T-cell (primary cell): ENCODE measurements around the gene LDLRAD2. TPM values are rescaled to one million over a fixed set of nuclear protein-coding genes. Genes with fewer than 3 reads are reported as not detected.
A peak's percentile ranks its signal among the peaks of the same experiment; 100 is the strongest.

Experiments
- ATAC-seq, 4 experiments: fragments of 200-7000 bp in 3 of 4; fragments of 150-1000 bp in 1 of 4; cut with Tn5 transposase; replicated peaks in 1 of 4; 1 replicate in 3 of 4; 2 replicates in 1 of 4; pipeline ENCODE4 v1.10.0; 2021; ENCODE audit warnings: moderate library complexity in 3 of 4, mild to moderate bottlenecking in 2 of 4, moderate number of reproducible peaks in 1 of 4
- CTCF ChIA-PET, 2 donors: fragments of 300-600 bp; sonication (Branson Sonifier 250); formaldehyde crosslinking; loops; one replicate each; lab custom pipeline; 2022; ENCODE audit warnings: antibody characterized with exemption in 2 of 2; lab: Charles Lee
- POLR2A ChIA-PET, 2 donors: fragments of 300-600 bp; sonication (Branson Sonifier 250); formaldehyde crosslinking; loops; one replicate each; lab custom pipeline; 2022; ENCODE audit warnings: antibody characterized with exemption in 2 of 2; lab: Charles Lee
- DNase-seq, 35 experiments: peaks; one replicate each; pipeline versions ENCODE4 v3.0.0 to v3.0.0-alpha.2; 2013 to 2023
- H3K27ac ChIP-seq: one replicate; pipeline ENCODE4 v1.5.1; 2013; ENCODE audit warnings: low read length
- H3K27me3 ChIP-seq, 2 experiments: replicated peaks in 1 of 2; 1 replicate in 1 of 2; 2 replicates in 1 of 2; pipeline versions ENCODE4 v1.6.1 to v1.7.0; 2013; ENCODE audit warnings: low read length in 1 of 2, mixed read lengths in 1 of 2; ENCODE audit not compliant: control insufficient read depth in 2 of 2, insufficient read depth in 2 of 2; ENCODE audit errors: extremely low read depth in 1 of 2
- H3K36me3 ChIP-seq, 2 donors: 1 replicate in 1 of 2; 2 replicates in 1 of 2; pipeline versions ENCODE4 v1.6.1 to v1.7.0; 2013; ENCODE audit warnings: low read length in 1 of 2; ENCODE audit not compliant: control insufficient read depth in 2 of 2, insufficient read depth in 1 of 2; ENCODE audit errors: extremely low read depth in 1 of 2
- H3K4me1 ChIP-seq, 2 experiments: 1 replicate in 1 of 2; 2 replicates in 1 of 2; pipeline versions ENCODE4 v1.6.1 to v1.7.0; 2013; ENCODE audit warnings: low read length in 2 of 2, mixed read lengths in 1 of 2; ENCODE audit not compliant: insufficient read depth in 2 of 2, control insufficient read depth in 1 of 2; ENCODE audit errors: extremely low read depth in 1 of 2
- H3K4me3 ChIP-seq, 2 donors: 1 replicate in 1 of 2; 2 replicates in 1 of 2; pipeline versions ENCODE4 v1.5.1 to v1.7.0; 2013; ENCODE audit warnings: mild to moderate bottlenecking in 2 of 2, low read length in 1 of 2, moderate library complexity in 1 of 2; ENCODE audit not compliant: control insufficient read depth in 1 of 2; ENCODE audit errors: extremely low read depth in 1 of 2
- H3K9me3 ChIP-seq: 2 replicates; pipeline ENCODE4 v1.7.0; 2013
- H3K27ac Mint-ChIP-seq, 2 donors: one replicate each; pipeline ENCODE4 v1.8.0; 2020 to 2021; ENCODE audit warnings: mild to moderate bottlenecking in 2 of 2, mixed read lengths in 2 of 2
- H3K27me3 Mint-ChIP-seq, 2 donors: one replicate each; pipeline ENCODE4 v1.8.0; 2021 to 2022; ENCODE audit warnings: mixed read lengths in 2 of 2
- H3K36me3 Mint-ChIP-seq: one replicate; pipeline ENCODE4 v1.8.0; 2021; ENCODE audit warnings: mixed read lengths
- H3K4me1 Mint-ChIP-seq, 3 donors: one replicate each; pipeline ENCODE4 v1.8.0; 2020 to 2022; ENCODE audit warnings: mixed read lengths in 3 of 3, mild to moderate bottlenecking in 1 of 3
- H3K4me3 Mint-ChIP-seq, 3 donors: one replicate each; pipeline ENCODE4 v1.8.0; 2020 to 2022; ENCODE audit warnings: mild to moderate bottlenecking in 3 of 3, mixed read lengths in 3 of 3, moderate library complexity in 3 of 3
- H3K9me3 Mint-ChIP-seq, 3 donors: one replicate each; pipeline ENCODE4 v1.8.0; 2020 to 2022; ENCODE audit warnings: mixed read lengths in 3 of 3
- WGBS: methylation state at CpG from one replicate; pipeline ENCODE4 v1.1.5; 2013; ENCODE audit warnings: missing lambda C conversion rate; ENCODE audit not compliant: insufficient coverage; 5-methylcytosine and 5-hydroxymethylcytosine counted together
- total RNA-seq, 35 experiments: library from RNA in 6 of 35; stranded (reverse) in 6 of 35; fragments of 120-200 nt in 1 of 35; gene quantifications; one replicate each; pipeline versions ENCODE4 v1.2.1 to v1.2.4 and lab custom pipeline; 2013 to 2026

LDLRAD2 gene
- total RNA-seq, 5 donors from 2014 or later (not counting 1 experiment from before 2014, with no cell fraction given): 0.07 to 0.13 TPM; not detected in 3

GRCh38 chr1:21818656-21819055, 6.6 kb downstream of the LDLRAD2 start:
- H3K27me3 Mint-ChIP-seq: peaks cover 0 to 9% of the 10 kb centered on the region in 2 donors
- H3K27me3 ChIP-seq: peaks cover 0 to 27% of the 10 kb centered on the region in 2 experiments
- no peaks in the 10 kb centered on the region for H3K9me3 Mint-ChIP-seq
- peak in 3 of 4 experiments; percentile 43 to 63 (median 43) for ATAC-seq
- no peaks in the 10 kb centered on the region for H3K36me3 Mint-ChIP-seq
- ChIA-PET POLR2A (interaction anchor here in 1 of 2 donors (0.7 kb wide), 1 partner anchor 240 kb away, joined by 3 read pairs; no protein-coding TSS in a partner anchor), CTCF (no interaction called here)
- H3K4me3 Mint-ChIP-seq: no peak overlapping the region
- H3K4me1 Mint-ChIP-seq: peaks cover 6 to 12% (median 6%) of the 10 kb centered on the region in 3 donors
- H3K36me3 ChIP-seq: no peaks in the 10 kb centered on the region
- H3K4me1 ChIP-seq: peaks cover 0 to 10% of the 10 kb centered on the region in 2 experiments
- DNase-seq: peak in 19 of 35 experiments; percentile 4 to 43 (median 15)
- no peak overlapping the region for H3K4me3 ChIP-seq
- 80% methylated on average over 1 of the region's 10 CpGs for WGBS
- H3K9me3 ChIP-seq: no peaks in the 10 kb centered on the region
- no peak overlapping the region for H3K27ac ChIP-seq
- H3K27ac Mint-ChIP-seq: no peak overlapping the region

DNA sequence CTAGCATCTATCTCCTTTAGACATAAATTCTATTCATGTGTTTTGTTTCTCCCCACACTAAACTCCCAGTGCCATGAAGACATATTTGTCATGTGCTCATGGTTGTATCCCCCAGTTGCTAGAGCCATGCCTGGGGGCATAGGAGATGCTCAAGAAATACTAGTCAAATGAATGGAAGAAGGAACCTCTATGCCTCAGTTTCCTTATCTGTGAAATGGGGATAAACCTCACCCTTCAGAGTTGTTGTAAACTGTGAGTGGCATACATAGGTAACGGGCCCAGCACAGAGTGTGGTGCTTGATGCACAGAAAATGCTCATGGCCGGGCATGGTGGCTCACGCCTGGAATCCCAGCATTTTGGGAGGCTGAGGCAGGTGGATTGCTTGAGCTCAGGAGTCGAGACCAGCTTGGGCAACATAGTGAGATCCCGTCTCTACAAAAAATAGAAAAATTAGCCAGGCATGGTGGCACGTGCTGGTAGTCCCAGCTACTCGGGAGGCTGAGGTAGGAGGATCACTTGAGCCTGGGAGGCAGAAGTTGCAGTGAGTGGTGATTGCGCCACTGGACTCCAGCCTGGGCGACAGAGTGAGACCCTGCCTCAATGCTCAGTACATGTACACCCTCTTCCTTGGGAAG, 8.7 kb downstream of the LDLRAD2 start:
- peaks cover 0 to 5% of the 10 kb centered on the region in 2 donors for H3K27me3 Mint-ChIP-seq
- 98% methylated on average over 6 of the region's 9 CpGs for WGBS
- H3K27ac ChIP-seq: no peak overlapping the region
- no peak overlapping the region for H3K27ac Mint-ChIP-seq
- H3K9me3 ChIP-seq: no peaks in the 10 kb centered on the region
- ATAC-seq (no peak), DNase-seq (no peak)
- no peaks in the 10 kb centered on the region for H3K4me1 ChIP-seq
- ChIA-PET CTCF (no interaction called here), POLR2A (no interaction called here)
- H3K4me3 ChIP-seq: no peak overlapping the region
- H3K36me3 Mint-ChIP-seq: no peaks in the 10 kb centered on the region
- H3K9me3 Mint-ChIP-seq: no peaks in the 10 kb centered on the region
- H3K4me3 Mint-ChIP-seq: no peak overlapping the region
- H3K27me3 ChIP-seq: peaks cover 0 to 17% of the 10 kb centered on the region in 2 experiments
- H3K4me1 Mint-ChIP-seq: peaks cover 0 to 5% (median 4%) of the 10 kb centered on the region in 3 donors
- no peaks in the 10 kb centered on the region for H3K36me3 ChIP-seq

DNA sequence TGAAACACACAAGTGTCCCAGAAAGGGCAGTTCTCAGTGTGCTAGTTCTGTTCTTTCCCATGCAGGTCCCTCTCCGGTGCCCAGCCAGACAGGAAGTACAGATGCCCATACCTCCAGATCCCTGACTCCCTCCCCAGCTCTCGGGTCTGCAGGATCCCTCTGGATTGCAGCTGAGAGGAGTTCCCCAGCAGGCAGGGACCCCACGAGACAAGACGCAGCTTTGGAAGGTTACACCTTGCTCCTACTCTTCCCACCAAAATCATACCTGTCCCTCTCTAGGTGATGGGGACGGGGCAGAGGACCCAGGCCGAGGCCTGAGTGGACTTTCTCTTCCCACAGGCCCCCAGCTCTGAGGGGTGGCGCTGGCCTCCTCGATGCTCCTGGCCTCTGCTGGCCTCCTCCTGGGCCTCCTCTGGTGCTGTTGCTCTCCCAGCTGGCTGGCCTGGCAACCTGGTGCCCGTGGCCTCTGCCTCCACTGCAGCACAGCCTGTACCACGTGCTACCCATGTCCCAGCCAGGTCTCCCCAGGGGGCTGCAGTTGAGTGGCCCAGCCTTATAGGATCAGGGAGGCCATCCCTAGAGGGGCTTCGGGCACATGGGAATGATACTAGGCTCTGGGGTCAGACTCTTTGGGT, 9.4 kb downstream of the LDLRAD2 start:
- Mint-ChIP-seq H3K9me3 (no peaks in the 10 kb centered on the region), H3K4me3 (no peak overlapping the region), H3K36me3 (no peaks in the 10 kb centered on the region), H3K4me1 (peaks cover 0 to 5% (median 4%) of the 10 kb centered on the region in 3 donors), H3K27me3 (peaks cover 0 to 5% of the 10 kb centered on the region in 2 donors), H3K27ac (no peak overlapping the region)
- no peaks in the 10 kb centered on the region for H3K4me1 ChIP-seq
- 71% methylated on average over 11 of the region's 11 CpGs for WGBS
- H3K4me3 ChIP-seq: no peak overlapping the region
- ChIA-PET POLR2A (no interaction called here), CTCF (no interaction called here)
- no peak for ATAC-seq
- no peak for DNase-seq
- no peaks in the 10 kb centered on the region for H3K36me3 ChIP-seq
- no peak overlapping the region for H3K27ac ChIP-seq
- H3K27me3 ChIP-seq: peaks cover 0 to 12% of the 10 kb centered on the region in 2 experiments
- H3K9me3 ChIP-seq: no peaks in the 10 kb centered on the region

DNA sequence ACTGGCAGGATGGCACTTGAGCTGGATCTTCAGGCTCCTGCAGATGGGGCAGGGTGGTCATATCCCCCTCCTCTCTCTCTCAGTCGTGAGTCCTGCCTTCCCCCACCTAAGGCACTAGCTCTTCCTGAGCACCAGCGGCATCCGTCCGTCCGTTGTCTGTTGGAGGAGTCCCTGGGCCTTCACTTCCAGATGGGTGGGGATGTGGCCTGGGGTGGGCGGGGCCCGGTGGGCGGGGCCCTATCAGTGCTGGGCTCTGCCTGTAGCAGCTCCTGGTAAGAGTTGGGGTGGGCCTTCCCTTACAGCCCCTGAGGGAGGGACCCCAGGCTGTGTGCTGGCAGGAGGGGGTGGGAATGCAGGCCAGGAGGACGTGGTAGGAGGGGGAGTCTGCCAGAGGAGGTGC, 10.3 kb downstream of the LDLRAD2 start:
- Mint-ChIP-seq H3K9me3 (no peaks in the 10 kb centered on the region), H3K4me3 (no peak overlapping the region), H3K27ac (no peak overlapping the region), H3K4me1 (peaks cover 0 to 5% (median 4%) of the 10 kb centered on the region in 3 donors), H3K36me3 (no peaks in the 10 kb centered on the region), H3K27me3 (peaks cover 0 to 4% of the 10 kb centered on the region in 2 donors)
- DNase-seq (no peak), ATAC-seq (no peak)
- 78% methylated on average over 6 of the region's 9 CpGs for WGBS
- Histone ChIP-seq H3K36me3 (no peaks in the 10 kb centered on the region), H3K4me3 (no peak overlapping the region), H3K9me3 (no peaks in the 10 kb centered on the region), H3K27ac (no peak overlapping the region), H3K27me3 (peaks cover 0 to 12% of the 10 kb centered on the region in 2 experiments), H3K4me1 (no peaks in the 10 kb centered on the region)
- POLR2A ChIA-PET: no interaction called here
- CTCF ChIA-PET: no interaction called here

GRCh38 chr1:21823206-21823979, 11.3 kb downstream of the LDLRAD2 start:
- Histone ChIP-seq H3K27me3 (peaks cover 0 to 13% of the 10 kb centered on the region in 2 experiments), H3K36me3 (no peaks in the 10 kb centered on the region), H3K9me3 (no peaks in the 10 kb centered on the region), H3K4me1 (no peaks in the 10 kb centered on the region), H3K4me3 (no peak overlapping the region), H3K27ac (no peak overlapping the region)
- no peak for ATAC-seq
- Mint-ChIP-seq H3K27ac (no peak overlapping the region), H3K9me3 (no peaks in the 10 kb centered on the region), H3K36me3 (no peaks in the 10 kb centered on the region), H3K4me1 (peaks cover 0 to 3% (median 2%) of the 10 kb centered on the region in 3 donors), H3K4me3 (no peak overlapping the region), H3K27me3 (peaks cover 0 to 4% of the 10 kb centered on the region in 2 donors)
- 61% methylated on average over 37 of the region's 44 CpGs for WGBS
- CTCF ChIA-PET: interaction anchor here in 1 of 2 donors (0.6 kb wide), 1 partner anchor 126 kb away, joined by 5 read pairs; no protein-coding TSS in a partner anchor
- POLR2A ChIA-PET: interaction anchor here in 1 of 2 donors (0.6 kb wide), 1 partner anchor 1494 kb away, joined by 14 read pairs; no protein-coding TSS in a partner anchor
- no peak for DNase-seq
